Kidney epithelial cell (primary cell): ENCODE measurements around the gene SH3GL1. TPM values are rescaled to one million over a fixed set of nuclear protein-coding genes. Genes with fewer than 3 reads are reported as not detected.

Source experiments
- DNase-seq: peaks from one replicate; pipeline ENCODE4 v3.0.0-alpha.2; 2010; ENCODE audit warnings: low read depth
- H3K27me3 ChIP-seq: 2 replicates; pipeline ENCODE4 v1.6.0; 2011; ENCODE audit warnings: low read length; ENCODE audit not compliant: control insufficient read depth, insufficient read depth
- H3K36me3 ChIP-seq: 2 replicates; pipeline ENCODE4 v1.5.1; 2011; ENCODE audit warnings: low read length; ENCODE audit not compliant: control insufficient read depth, insufficient read depth
- H3K4me3 ChIP-seq: 2 replicates; pipeline ENCODE4 v1.5.1; 2011; ENCODE audit warnings: low read depth, mild to moderate bottlenecking, control low read depth, low read length
- total RNA-seq: library from RNA; depleted of rRNA; stranded (reverse); fragments of >200 nt; gene quantifications from 2 replicates; pipeline ENCODE4 v1.2.3, GENCODE V29; 2015
- TF ChIP-seq, protein P1 (sequence below): IDR thresholded peaks from 2 replicates; pipeline ENCODE4 v1.5.1; 2011; ENCODE audit warnings: mild to moderate bottlenecking, moderate library complexity, low read length, control low read depth, inconsistent platforms; ENCODE audit not compliant: insufficient read depth, poor library complexity, severe bottlenecking

SH3GL1 gene
- total RNA-seq, 1 donor from 2014 or later: 60.9 TPM

DNA sequence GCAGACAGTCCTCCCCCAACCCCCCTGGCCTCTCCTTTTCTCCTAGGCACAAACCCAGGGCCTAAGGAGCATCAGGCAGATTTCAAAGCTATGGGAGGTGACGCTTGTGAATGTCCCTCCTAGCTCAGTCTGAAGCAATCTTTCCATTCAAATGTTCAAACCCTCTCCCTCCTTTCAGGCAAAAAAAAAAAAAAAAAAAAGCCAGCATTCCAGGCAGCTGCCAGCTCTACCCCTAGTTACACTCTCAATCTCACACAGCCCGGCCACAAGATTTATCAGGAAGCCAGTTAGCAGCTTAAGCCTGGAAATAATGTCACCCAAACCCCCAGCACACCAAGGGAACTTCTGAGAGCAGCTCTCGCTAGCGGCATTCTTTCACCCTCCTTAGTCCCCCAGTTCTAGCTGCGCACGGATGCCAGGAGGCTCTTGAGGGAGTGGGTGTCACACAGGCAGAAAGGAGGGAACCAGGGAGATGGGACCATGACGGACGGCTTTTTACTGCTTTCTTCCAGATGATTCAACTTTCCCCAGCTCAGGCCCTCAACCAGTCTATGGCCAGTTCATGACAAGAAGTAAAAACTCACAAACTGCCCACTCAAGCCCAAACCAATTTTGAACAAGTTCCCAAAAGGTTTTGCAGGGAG, 6.3 kb downstream of the SH3GL1 start:
- H3K36me3 ChIP-seq: peaks cover 6% of the 10 kb centered on the region
- no peaks in the 10 kb centered on the region for H3K27me3 ChIP-seq
- TF ChIP-seq, protein P1, sequence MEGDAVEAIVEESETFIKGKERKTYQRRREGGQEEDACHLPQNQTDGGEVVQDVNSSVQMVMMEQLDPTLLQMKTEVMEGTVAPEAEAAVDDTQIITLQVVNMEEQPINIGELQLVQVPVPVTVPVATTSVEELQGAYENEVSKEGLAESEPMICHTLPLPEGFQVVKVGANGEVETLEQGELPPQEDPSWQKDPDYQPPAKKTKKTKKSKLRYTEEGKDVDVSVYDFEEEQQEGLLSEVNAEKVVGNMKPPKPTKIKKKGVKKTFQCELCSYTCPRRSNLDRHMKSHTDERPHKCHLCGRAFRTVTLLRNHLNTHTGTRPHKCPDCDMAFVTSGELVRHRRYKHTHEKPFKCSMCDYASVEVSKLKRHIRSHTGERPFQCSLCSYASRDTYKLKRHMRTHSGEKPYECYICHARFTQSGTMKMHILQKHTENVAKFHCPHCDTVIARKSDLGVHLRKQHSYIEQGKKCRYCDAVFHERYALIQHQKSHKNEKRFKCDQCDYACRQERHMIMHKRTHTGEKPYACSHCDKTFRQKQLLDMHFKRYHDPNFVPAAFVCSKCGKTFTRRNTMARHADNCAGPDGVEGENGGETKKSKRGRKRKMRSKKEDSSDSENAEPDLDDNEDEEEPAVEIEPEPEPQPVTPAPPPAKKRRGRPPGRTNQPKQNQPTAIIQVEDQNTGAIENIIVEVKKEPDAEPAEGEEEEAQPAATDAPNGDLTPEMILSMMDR: no peak
- H3K4me3 ChIP-seq: no peak overlapping the region
- DNase-seq: no peak

DNA sequence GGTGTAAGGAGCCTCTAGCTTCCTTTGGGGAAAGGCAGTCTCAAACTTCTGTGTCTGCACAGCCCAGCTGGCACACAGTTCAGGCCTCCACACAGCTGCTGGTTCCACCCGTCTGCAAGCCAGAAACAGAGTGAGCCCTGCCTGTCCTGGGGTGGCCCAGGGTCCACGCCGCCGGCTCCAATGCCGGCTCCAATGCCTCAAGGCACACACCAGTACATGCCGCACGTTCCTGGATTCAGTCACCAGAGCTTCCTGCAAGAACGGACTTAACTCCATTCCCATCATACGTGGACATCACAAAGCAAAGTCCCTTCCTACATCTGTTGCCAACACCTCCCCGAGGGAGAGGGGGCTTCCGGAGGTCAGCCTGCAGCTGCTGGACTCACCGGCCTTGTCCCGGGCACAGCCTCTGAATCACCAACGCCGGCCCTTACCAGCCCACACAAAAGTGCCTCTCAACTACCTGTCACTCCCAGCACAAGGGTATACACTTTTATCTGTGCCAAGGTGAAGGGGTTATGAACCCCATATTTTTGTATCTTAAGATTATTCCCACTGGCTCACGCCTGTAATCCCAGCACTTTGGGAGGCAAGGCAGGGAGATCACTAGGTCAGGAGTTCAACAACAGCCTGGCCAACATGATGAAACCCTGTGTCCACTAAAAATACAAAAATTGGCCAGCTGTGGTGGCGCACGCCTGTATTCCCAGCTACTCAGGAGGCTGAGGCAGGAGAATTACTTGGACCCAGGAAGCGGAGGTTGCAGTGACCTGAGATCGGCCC, 8.5 kb downstream of the SH3GL1 start:
- Histone ChIP-seq H3K36me3 (peaks cover 3% of the 10 kb centered on the region), H3K27me3 (no peaks in the 10 kb centered on the region), H3K4me3 (no peak overlapping the region)
- TF ChIP-seq, protein P1: no peak
- DNase-seq: no peak

DNA sequence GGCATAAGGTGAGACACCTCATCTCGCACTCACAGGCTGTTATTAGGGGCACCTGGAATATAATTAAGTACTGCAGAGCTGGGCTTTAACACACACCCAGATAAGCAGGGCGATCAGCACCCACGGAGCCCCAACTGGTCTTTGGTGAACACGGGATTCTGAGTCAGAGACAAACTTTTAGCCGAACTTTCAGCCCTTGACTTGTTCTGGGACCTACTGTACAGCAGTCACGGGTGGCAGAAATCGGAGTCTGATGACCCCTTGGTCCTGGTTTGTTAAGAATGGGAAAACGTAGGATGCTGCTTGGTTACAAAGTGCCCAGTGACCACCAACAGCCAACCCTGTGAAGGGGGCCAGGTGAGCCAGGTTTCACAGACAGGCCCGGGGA, 9.0 kb downstream of the SH3GL1 start:
- TF ChIP-seq, protein P1: no peak

DNA sequence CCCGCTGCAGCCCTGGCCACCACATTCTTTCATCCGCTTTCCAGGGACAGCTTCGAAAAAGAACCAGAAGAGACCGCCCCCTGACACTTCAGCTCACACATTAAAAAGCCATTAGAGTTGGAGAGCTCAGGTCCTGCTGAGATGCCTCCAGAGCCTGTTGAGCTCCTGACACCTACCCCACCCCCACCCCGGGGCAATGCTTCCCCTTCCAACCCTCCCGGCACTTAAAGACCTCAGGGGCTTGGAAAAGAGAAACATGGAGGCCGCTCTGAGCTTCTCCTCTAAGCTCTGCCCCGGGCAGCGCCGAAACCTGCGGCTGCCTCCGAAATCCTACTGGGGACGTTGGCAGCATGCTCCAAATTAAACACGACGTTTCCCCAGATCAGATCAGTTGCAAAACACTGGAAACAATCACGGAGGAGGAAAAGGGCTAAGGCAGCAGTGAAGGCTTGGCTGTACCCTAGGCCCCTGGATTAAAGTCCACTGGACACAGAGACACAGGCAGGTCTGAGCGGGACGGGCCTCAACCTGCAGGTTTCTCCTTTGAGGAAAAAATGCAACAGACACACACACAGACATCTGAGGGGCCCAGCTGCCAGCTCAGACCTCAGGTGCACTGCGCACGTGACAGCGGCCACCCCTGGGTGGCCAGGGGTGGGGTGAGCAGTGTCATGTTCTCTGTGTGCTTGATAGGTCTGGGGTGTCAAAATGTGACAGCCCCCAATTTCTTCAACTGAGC, 9.6 kb downstream of the SH3GL1 start:
- Histone ChIP-seq H3K4me3 (no peak overlapping the region), H3K27me3 (no peaks in the 10 kb centered on the region), H3K36me3 (peaks cover 2% of the 10 kb centered on the region)
- TF ChIP-seq, protein P1: no peak
- DNase-seq: no peak

More for the DNA sequence above, 9.0 kb downstream of the SH3GL1 start:
- H3K27me3 ChIP-seq: no peaks in the 10 kb centered on the region
- no peak overlapping the region for H3K4me3 ChIP-seq
- DNase-seq: no peak
- H3K36me3 ChIP-seq: peaks cover 3% of the 10 kb centered on the region

DNA sequence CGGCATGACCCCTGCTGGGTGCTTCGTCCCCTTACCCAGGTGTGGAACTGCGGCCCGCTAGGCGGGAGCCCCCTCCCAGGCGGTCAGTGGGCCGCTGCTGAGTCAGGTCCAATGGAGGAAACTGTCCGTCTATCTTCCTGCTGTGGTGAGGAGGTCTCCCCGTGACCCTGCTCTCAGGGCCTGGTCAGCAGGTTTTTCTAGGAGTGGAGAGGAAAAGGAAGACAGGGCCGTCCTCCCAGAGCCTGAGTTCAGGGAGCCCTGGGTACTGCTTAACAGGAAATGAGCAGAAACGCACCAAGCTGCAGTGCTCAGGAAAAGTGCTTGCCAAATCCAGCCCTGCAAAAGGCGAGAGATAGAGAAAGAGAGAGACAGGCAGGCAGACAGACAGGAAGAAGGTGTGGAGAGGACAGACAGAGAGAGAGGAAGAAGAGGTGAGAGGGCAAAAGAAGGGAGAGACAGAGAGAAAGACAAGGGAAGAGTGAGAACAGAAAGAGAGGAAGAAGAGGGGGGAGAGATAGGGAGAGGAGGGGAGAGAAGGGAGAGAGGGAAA, 10.3 kb downstream of the SH3GL1 start:
- TF ChIP-seq, protein P1: no peak
- DNase-seq: no peak
- H3K36me3 ChIP-seq: peaks cover 2% of the 10 kb centered on the region
- H3K4me3 ChIP-seq: no peak overlapping the region
- no peaks in the 10 kb centered on the region for H3K27me3 ChIP-seq
